ENCODE results near the gene GGTA1.
"Not testable (repeated sequence)": the region's sequence is repeated elsewhere in the genome, so short reads cannot be mapped to it uniquely, and the experiment has no call there.

GGTA1 gene

GRCh38 chr9:121455527-121456239, 44.0 kb downstream of the GGTA1 start:
- DNase-seq, result peak; percentile 6

- no peak for DNase-seq
These were observed 44.7 kb downstream of the GGTA1 start for GRCh38 chr9:121454972-121455371.

GRCh38 chr9:121453232-121453892, 46.3 kb downstream of the GGTA1 start:
- DNase-seq, result no peak

- DNase-seq, result no peak
These were observed 47.6 kb downstream of the GGTA1 start for GRCh38 chr9:121452085-121452484.

GRCh38 chr9:121451586-121451985, 48.1 kb downstream of the GGTA1 start:
- DNase-seq, result no peak

GRCh38 chr9:121450241-121450640, 49.4 kb downstream of the GGTA1 start:
- DNase-seq, result no peak

- DNase-seq, result no peak
These were observed 49.9 kb downstream of the GGTA1 start for GRCh38 chr9:121449786-121450185.

- DNase-seq, result no peak
These were observed 52.3 kb downstream of the GGTA1 start for GRCh38 chr9:121447321-121447834.

- no peak for DNase-seq
These were observed 53.7 kb downstream of the GGTA1 start for GRCh38 chr9:121445986-121446385.

- no peak for DNase-seq
These were observed 55.7 kb downstream of the GGTA1 start for GRCh38 chr9:121443981-121444380.

GRCh38 chr9:121441165-121441564, 58.5 kb downstream of the GGTA1 start:
- DNase-seq, result no peak

GRCh38 chr9:121439711-121440664, 59.7 kb downstream of the GGTA1 start:
- no peak for DNase-seq

GRCh38 chr9:121439016-121439415, 60.6 kb downstream of the GGTA1 start:
- no peak for DNase-seq

GRCh38 chr9:121437891-121438290, 61.8 kb downstream of the GGTA1 start:
- DNase-seq, result no peak

GRCh38 chr9:121437046-121437445, 62.6 kb downstream of the GGTA1 start:
- not testable (repeated sequence) for DNase-seq

- no peak for DNase-seq
These were observed 64.7 kb downstream of the GGTA1 start for GRCh38 chr9:121434969-121435368.

- DNase-seq, result no peak
These were observed 71.7 kb downstream of the GGTA1 start for GRCh38 chr9:121427899-121428298.

GRCh38 chr9:121424024-121424432, 75.6 kb downstream of the GGTA1 start:
- no peak for DNase-seq

- no peak for DNase-seq
These were observed 87.7 kb downstream of the GGTA1 start for GRCh38 chr9:121411993-121412392.

GRCh38 chr9:121405899-121406298, 93.7 kb downstream of the GGTA1 start:
- DNase-seq, result no peak

Data from CD4-positive, alpha-beta T cell treated with Interleukin-21 for 1 hour (primary cell).